SKM-1 (cell line): ENCODE measurements around the gene EDARADD.
A peak's percentile ranks its signal among the peaks of the same experiment; 100 is the strongest.
"Not testable (repeated sequence)": the region's sequence is repeated elsewhere in the genome, so short reads cannot be mapped to it uniquely, and the experiment has no call there.

ENCODE experiments used
- DNase-seq: peaks from one replicate; lab custom pipeline; 2025; ENCODE audit not compliant: unreplicated experiment; lab: John Stamatoyannopoulos, UW

The EDARADD gene

GRCh38 chr1:236484310-236484971 lies 90.4 kb downstream of the EDARADD start:
- no peak for DNase-seq

DNA sequence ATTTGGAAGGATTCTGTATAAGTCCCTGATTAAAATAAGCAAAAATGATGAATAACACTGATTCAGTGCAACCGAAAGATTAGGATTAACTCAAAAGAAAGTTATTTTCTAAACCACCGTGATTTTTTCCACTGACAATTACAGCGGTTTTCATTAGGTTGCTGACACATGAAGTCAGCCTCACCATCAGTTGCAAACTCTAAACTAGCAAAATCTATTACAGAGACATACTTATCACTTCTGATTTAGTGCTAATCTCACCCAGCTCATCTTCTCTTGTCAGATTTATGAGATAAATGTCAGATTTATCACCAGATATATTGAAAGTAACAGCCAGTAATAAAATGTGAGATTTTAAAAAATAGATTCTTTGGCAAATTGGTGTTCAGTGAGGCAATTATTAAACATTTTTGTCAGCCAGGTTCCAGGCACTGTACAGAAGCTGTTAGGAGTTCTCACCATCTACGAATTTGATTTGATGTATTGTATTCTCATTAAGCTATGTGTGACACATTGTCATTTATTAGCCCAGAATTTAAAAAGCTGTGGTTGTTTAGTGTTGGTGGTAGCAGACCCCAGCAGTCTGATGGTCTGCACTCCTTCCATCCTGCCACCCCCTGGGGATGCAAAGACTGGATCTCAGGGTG lies 92.4 kb downstream of the EDARADD start:
- no peak for DNase-seq

DNA sequence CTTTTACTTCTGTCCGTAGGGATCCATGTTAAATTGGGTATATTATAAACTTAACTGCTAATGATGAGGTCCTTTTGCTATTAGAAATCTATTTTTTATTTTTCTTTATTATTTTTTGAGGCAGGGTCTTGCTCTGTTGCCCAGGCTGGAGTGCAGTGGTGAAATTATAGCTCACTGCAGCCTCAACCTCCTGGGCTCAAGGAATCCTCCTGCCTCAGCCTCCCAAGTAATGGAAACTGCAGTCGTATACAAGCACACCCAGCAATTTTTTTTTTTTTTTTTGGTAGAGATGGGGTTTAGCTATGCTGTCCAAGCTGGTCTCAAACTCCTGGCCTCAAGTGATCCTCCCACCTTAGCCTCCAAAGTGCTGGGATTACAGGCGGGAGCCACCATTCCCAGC lies 95.1 kb downstream of the EDARADD start:
- not testable (repeated sequence) for DNase-seq

DNA sequence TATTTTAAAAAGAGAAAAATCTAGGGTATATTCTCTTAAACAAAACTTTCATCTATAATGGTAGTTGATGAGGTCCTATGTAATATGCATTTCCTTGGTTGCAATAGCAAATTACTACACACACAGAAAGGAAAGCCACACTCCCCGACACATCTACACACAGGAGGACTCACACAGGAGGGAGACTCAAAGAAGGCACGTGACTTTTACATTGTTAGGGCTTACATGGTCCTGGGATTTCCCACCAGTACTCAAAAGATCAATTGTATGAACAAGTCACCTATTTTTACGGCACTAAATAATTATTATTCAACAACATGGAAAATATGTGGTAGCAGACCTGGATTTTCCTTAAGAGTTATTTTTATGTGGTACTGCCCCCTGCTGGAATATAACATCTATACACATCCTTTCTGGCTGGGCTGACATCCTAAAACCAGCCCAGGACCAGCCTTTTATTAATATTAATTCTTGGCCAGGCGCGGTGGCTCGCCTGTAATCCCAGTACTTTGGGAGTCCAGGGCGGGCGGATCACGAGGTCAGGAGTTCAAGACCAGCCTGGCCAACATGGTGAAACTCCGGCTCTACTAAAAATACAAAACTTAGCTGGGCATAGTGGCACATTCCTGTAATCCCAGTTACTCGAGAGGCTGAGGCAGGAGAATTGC lies 95.8 kb downstream of the EDARADD start:
- DNase-seq, result peak; percentile 65

- DNase-seq, result no peak
These were observed 97.5 kb downstream of the EDARADD start for GRCh38 chr1:236491469-236492136.

DNA sequence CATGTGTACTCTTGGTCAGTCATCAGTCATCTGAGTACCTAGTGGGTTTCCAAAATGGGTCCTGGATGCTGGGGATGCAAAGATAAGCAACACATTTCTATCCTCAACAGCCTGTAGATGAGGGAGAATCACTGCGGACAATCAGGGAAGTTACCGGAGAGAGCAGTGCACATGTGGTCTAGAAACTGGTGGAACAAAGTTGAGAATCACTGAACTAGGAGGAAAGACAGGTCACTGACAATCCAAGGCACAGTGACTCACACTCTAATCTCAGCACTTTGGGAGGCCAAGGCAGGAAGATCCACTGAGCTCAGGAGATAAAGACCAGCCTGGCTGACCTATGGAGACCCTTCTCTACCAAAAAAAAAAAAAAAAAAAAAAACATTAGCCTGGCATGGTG lies 98.3 kb downstream of the EDARADD start:
- no peak for DNase-seq

- no peak for DNase-seq
These were observed 100.0 kb downstream of the EDARADD start for GRCh38 chr1:236494082-236494481.

DNA sequence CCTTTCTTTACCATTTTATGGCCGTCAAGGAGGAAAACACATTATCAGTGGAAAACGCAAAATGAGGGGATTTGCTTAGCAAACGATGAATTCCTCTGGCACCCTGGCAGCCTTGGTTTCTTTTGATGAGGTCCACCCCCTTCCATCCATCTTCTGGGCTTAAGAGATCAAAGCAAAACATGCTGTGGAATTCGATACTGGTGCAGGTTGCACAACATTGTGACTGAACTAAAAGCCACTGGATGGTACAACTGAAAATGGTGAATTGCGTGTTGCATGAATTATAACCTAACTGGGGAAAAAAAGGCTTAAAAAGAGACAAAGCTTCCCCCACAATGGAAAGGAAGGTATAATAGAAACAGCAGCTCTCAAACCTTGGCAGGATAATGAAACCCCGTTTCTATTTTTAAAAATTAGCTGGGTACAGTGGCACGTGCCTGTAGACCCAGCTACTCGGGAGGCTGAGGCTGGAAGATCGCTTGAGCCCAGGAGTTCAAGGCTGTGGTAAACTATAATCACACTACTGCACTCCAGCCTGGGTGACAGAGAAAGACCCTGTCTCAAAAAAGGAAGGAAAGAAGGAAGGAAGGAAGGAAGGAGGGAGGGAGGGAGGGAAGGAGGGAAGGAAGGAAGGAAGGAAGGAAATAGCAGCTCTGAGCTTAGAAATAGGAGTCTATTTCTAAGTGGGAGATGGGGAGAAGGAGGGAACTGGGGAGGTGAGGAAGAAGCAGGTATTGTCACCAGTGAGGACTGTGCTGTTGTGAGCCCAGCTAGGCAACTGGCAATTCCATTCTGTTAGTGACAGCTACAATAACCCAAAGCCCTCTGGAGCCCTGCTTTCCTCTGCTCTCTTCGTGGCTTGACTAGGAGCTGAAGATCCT lies 100.7 kb downstream of the EDARADD start:
- DNase-seq, result no peak

GRCh38 chr1:236495467-236496112 lies 101.5 kb downstream of the EDARADD start:
- no peak for DNase-seq

- DNase-seq, result no peak
These were observed 103.8 kb downstream of the EDARADD start for GRCh38 chr1:236497908-236498307.

- DNase-seq, result no peak
These were observed 107.0 kb downstream of the EDARADD start for GRCh38 chr1:236501093-236501492.

DNA sequence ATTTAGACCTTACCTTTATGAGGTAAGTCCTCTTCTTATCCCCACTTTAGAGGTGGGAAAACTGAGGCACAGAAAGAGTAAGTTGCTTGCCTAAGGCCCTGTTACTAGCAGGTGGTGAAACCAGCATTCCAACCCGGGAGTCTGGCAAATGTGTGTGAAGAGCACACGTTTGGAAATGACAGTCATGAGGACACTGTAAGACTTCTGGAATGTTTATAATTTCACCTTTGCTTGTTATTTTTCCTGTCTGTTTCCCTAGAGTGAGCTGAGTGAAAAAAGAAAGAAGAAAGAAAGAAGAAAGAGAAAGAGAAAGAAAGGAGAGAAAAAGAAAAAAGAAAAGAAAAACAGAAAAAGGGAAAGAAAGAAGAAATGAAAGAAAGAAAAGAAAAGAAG lies 108.5 kb downstream of the EDARADD start:
- no peak for DNase-seq

GRCh38 chr1:236502972-236503639 lies 109.0 kb downstream of the EDARADD start:
- peak; percentile 80 for DNase-seq

DNA sequence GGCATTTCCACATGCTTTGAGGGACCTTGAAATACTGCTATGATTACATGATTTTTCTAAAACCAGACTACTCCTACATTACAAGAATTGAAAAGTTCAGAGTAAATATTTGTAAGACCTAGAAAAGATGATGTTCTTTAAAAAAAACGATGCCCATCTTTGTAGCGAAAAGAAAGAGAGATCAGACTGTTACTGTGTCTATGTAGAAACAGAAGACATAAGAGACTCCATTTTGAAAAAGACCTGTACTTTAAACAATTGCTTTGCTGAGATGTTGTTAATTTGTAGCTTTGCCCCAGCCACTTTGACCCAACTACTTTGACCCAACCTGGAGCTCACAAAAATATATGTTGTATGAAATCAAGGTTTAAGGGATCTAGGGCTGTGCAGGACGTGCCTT lies 110.3 kb downstream of the EDARADD start:
- DNase-seq, result not testable (repeated sequence)

DNA sequence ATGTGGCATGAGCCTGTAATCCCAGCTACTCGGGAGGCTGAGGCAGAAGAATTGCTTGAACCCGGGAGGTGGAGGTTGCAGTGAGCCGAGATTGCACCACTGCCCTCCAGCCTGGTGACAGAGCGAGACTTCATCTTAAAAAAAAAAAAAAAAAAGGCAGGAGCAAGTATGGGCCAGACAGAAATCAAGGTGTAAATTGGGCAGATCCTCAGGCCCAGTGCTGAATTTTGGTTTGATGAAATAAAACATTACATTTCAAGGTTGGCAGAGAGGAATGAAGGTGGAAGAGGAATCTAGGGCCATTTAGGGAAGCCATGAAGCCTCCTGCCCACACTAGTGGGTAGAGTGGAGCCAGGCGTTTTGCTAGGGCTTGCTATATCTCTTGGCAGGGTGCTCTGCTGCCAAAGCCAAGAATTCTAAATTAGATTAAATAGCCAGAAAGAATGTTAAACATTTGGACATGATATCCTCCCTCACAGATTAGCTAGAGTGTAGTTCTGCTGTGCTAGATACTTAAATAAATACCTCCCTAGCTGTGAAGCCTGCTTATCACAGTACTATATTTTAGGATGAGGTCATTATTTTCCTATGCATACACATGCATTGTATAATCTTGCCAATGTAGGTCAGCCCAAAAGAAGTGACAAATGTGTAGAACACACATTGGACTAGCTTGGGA lies 113.1 kb downstream of the EDARADD start:
- no peak for DNase-seq

DNA sequence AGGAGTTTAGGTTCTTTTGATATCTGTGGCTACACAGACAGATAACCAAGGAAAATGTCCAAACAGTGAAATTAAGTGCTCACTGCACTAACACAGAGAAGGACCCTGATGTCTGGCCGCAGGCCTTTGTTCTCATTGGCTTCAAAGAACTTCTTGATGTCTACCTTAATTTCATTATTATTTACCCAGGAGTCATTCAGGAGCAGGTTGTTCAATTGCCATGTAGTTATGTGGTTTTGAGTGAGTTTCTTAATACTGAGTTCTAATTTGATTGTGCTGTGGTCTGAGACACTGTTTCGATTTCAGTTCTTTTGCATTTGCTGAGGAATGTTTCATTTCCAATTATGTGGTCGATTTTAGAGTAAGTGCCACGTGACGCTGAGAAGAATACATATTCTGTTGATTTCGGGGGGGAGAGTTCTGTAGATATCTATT lies 114.5 kb downstream of the EDARADD start:
- no peak for DNase-seq

GRCh38 chr1:236509203-236509602 lies 115.1 kb downstream of the EDARADD start:
- DNase-seq, result no peak

DNA sequence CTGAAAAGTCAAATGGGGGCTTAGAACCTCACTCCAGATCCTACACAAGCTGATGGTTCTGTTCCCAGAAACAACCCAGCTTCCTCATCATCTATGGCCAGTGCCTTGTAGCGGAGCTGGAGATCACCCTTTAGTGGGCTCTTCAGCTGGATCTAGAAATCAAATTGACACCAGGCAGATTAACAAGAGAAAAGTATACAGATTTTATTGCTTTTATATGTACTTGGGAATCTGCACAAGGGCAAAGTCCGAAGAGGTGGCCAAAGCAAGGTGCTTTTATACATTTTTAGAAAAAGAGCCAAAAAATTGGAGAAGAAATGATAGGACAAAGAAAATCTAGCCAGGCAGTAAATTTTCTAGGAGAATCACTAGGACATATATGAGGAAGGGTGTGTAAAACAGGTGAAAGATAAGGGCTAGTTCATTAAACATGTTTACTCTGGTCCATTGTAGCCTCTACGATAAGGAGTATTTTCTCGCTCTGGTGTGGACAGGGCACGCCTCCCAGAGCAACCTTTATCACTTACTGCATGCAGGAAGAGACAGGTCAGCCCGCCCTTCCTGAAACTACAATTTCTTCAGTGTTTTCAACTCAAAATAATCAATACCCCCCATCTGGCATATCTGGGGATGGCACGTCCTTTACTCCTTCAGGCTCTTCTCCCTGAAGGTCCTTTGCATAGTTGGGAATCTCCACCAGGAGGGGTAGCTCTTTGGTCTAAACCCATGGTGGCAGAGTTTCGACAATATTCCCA lies 115.7 kb downstream of the EDARADD start:
- no peak for DNase-seq
